ENCODE measurements around the gene C16orf74.

Gene C16orf74

GRCh38 chr16:85667841-85668413 is 83.0 kb downstream of the C16orf74 start:
- no peak for DNase-seq

- no peak for DNase-seq
Measured at GRCh38 chr16:85667261-85667660, 83.6 kb downstream of the C16orf74 start.

DNA sequence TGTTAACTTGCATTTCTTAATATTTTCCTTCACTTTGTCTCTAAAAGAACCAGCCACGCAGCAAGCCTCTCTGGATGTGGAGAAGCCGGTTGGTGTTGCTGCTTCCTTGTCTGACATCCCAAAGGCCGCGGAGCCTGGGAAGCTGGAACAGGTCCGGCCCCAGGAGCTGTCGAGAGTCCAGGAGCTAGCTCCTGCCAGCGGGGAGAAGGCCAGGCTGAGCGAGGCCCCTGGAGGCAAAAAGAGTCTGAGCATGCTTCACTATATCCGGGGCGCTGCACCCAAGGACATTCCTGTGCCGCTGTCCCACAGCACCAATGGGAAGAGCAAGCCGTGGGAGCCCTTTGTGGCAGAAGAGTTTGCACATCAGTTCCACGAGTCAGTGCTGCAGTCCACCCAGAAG is 85.0 kb downstream of the C16orf74 start:
- DNase-seq, result no peak

DNA sequence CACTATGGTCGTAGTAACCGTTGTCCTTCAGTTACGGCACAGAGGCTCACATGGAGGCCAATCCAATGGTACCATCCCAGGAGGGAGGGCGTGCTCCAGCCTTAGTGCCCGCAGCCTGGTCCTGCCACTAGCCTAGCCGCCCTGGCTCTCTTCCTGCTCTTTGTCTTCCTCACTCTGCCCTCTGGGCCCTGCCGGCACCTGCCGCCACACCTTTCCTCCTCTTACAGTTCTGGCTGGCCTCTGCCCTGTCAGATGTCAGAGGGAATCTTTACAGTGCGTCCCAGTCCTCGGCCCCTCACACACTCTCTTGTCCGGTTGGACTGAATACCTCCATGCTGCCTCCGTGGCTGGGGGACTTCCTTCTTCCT is 85.5 kb downstream of the C16orf74 start:
- DNase-seq, result no peak

DNA sequence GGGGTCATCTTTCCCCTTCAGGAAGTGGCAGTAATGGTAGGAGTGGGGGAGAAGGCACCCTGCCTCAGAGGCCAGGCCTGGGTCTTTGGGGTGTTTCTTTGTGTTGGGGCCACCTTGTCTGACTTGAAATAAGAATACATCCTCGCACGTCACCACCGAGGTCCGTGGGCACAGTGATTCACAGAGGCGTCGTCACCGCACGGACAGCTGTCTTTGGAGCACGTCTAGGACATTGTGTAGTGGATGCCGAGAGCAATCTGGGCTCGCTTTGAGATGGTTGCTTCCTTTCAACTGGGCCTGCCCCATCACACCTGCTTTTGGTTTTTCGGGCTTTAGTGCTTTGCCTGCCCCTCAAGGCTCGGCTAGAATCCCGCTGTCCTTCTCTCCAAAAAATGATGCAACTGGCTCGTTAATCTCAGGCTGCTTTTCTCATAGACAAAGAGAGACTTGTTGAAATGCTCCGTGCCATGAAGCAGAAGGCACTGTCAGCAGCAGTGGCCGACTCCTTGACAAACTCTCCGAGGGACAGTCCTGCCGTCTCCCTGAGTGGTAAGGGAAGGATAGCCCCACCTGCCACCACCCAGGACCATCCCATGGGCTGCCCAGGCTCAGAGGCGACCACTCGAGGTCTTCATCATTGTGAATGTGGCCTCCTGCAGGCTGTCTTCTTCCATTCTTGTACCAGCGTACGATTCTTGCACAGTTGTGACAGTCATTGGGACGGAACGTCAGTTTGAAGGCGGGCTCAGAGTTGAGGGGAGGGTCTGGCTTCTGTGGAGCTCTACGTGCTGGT is 86.1 kb downstream of the C16orf74 start:
- no peak for DNase-seq

DNA sequence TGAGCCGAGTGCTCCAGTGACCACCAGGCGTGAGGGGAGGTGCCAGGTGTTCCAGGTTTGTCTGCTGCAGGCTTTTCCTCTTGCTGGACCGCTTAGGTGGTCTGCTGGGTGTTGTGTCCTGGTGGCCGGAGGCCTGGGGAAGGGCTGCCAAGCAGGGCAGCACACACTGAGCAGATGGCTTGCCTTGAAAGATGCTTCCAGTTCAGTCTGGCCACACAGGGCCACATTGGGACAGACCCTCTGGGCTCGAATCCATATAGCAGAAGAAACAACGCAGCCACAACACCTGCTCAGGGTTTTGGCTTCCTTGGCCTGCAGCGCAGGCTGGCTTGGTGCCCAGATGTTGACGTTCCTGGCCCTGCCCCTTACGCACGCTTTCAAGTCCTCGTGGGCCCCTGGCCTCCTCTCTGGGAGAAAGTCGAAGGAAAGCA is 87.0 kb downstream of the C16orf74 start:
- no peak for DNase-seq

DNA sequence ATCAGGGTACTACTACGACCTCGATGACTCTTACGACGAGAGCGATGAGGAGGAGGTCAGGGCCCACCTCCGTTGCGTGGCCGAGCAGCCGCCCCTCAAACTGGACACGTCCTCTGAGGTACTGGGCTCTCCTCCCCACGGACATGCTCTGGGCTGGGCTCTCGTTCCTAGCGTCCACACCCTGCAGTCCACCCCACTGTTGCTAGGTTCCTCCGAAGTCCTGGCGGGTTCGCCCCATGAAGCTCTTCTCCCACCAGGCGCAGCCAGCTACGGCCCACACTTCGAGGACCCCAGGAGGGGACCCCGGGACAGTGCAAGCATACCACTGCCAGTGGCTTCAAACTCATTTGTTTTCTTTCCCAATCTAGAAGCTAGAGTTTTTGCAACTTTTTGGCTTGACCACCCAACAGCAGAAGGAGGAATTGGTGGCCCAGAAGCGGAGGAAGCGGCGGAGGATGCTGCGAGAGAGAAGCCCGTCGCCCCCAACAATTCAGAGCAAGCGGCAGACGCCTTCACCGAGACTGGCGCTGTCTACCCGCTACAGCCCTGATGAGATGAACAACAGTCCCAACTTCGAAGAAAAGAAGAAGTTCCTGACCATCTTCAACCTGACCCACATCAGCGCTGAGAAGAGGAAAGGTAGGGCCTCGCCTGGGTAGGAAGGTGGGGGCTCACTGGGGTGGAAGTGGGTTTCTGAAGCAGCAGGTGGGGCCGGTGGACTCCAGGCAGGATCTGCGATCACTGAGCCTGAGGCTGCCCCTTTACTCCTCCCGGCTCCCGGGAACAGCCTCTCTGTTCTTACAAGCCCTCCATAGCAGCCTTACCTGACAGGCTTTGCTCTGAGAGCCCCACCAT is 87.7 kb downstream of the C16orf74 start:
- no peak for DNase-seq

GRCh38 chr16:85662482-85662812 is 88.4 kb downstream of the C16orf74 start:
- no peak for DNase-seq

GRCh38 chr16:85661740-85662481 is 89.0 kb downstream of the C16orf74 start:
- DNase-seq, result no peak

- DNase-seq, result no peak
Measured at GRCh38 chr16:85660843-85661739, 89.8 kb downstream of the C16orf74 start.

DNA sequence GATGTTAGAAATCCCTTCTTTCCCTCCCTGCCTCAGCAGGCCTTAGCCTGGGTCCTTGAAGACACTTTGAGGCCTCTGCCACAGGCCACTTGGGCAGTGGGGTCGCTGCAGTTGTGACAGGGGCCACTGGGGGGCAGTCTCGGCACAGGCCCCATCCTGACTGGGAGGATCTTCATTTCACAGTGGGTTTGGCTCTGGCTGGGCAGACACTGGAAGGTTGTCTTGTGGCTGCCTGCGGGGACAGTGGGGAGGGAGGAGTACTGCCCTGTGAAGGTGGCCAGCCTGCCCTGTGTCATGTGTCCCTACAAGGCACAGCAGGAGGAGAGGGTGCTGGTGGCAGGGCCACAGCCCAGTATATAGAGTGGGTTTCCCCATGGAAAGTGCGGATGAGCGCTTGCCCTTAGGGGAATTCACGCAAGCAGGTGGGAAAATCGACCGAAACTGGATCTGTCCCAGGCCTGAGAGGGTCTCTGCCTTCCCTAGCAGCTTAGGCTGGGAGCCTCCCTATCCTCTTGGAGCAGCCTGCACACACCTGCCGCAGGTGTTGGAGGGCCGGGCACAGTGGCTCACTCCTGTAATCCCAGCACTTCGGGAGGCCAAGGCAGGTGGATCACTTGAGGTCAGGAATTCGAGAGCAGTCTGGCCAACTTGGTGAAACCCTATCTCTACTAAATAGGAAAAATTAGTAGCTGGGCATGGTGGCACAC is 90.9 kb downstream of the C16orf74 start:
- peak; percentile 13 to 24 for DNase-seq

- DNase-seq, result no peak
Measured at GRCh38 chr16:85659336-85659735, 91.6 kb downstream of the C16orf74 start.

DNA sequence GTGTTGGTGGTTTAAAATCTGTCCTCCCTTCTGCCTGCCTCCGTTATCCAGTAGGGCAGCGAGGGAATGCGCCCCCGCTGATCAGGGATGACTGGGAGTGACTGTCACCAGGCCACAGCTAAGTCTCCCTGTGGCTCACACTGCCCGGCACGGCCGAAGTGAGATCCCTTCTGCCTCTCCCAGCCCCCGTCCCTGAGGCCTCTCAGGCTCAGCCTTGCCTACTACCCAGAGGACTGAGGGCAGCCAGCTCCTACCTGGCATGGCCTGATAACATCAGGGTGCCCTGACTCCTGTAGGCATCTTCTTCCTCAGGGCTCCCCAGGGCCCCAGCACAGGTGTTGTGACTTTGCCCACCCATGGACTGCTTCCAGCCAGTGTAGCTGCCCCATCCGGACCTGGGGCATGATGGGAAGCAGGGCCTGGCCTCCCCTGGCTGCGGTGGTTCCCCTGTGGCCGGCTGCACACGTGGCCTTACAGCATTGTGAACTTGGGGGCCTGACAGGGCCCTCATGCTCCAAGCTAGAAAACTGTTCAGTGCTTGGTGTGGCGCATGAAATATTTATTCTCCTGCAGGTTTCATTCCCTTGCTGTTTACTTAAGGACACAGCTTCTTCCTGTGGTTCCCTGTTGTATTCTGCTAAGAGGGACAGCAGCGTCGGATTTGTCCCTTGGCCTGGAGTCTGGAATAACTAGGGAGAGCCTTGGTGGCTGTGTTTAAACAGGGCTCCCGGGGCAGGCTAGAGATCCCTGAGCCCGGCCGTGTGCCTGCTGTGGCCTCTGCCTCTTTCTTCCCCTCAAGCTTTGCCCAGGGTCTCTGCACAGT is 92.2 kb downstream of the C16orf74 start:
- no peak for DNase-seq

- DNase-seq, result no peak
Measured at GRCh38 chr16:85657996-85658395, 92.9 kb downstream of the C16orf74 start.
